Psoas muscle (tissue), 8 donors: ENCODE measurements around the gene COL5A1. TPM values are rescaled to one million over a fixed set of nuclear protein-coding genes. Genes with fewer than 3 reads are reported as not detected.

Source experiments
- ATAC-seq, 4 donors: fragments of 200-7000 bp; cut with Tn5 transposase; one replicate each; pipeline ENCODE4 v1.9.1; 2020; ENCODE audit warnings: moderate library complexity in 3 of 4, mild to moderate bottlenecking in 2 of 4
- DNase-seq, 2 donors: peaks; one replicate each; pipeline ENCODE4 v3.0.0-alpha.2; 2020
- H3K27ac ChIP-seq: fragments of 200-600 bp; one replicate; pipeline ENCODE4 v1.8.0; 2022
- H3K27me3 ChIP-seq, 3 donors: fragments of 200-600 bp in 1 of 3; one replicate each; pipeline versions ENCODE4 v1.6.1 to v1.8.0; 2013 to 2022; ENCODE audit warnings: low read length in 2 of 3, mild to moderate bottlenecking in 2 of 3, moderate library complexity in 1 of 3; ENCODE audit not compliant: insufficient read depth in 3 of 3
- H3K36me3 ChIP-seq, 2 donors: fragments of 200-600 bp in 1 of 2; one replicate each; pipeline versions ENCODE4 v1.6.1 to v1.8.0; 2013 to 2022; ENCODE audit warnings: low read depth in 1 of 2, mild to moderate bottlenecking in 1 of 2, moderate library complexity in 1 of 2; ENCODE audit not compliant: insufficient read depth in 1 of 2
- H3K4me1 ChIP-seq: fragments of 200-600 bp; one replicate; pipeline ENCODE4 v1.8.0; 2022
- H3K4me3 ChIP-seq: fragments of 200-600 bp; one replicate; pipeline ENCODE4 v1.8.0; 2022; ENCODE audit warnings: mild to moderate bottlenecking
- H3K9me3 ChIP-seq: fragments of 200-600 bp; one replicate; pipeline ENCODE4 v1.8.0; 2022
- WGBS, 3 donors: extraction: QIAGEN DNeasy Blood & Tissue Kit; methylation state at CpG; one replicate each; pipeline versions ENCODE4 v1.1.6 to v1.1.7; 2013; 5-methylcytosine and 5-hydroxymethylcytosine counted together
- intact Hi-C, 2 donors: fragments of 100-400 bp; cut with DNase I; formaldehyde crosslinking; loops; one replicate each; pipeline versions ENCODE4 v1.11.0 to v1.14.2; 2022
- polyA plus RNA-seq, 3 donors: library from polyadenylated mRNA; stranded (reverse); fragments of 200-250 nt; gene quantifications; one replicate each; pipeline ENCODE4 v1.2.3, GENCODE V29; 2013
- total RNA-seq, 4 donors: library from RNA; stranded (reverse); fragmentation: NEBNext Ultra II Directional in 2 of 4; extraction: Animal tissue kit (Norgen Biotek cat#: 25700) in 2 of 4; gene quantifications; one replicate each; pipeline versions ENCODE4 v1.2.1 to v1.2.4, GENCODE V29; 2021 to 2023
- TF ChIP-seq, protein P1 (sequence below): fragments of 200-600 bp; IDR thresholded peaks from one replicate; pipeline ENCODE4 v1.8.0; 2022; ENCODE audit warnings: antibody characterized with exemption
- donor health status: healthy with polysubstance abuse.
- donor health status: DM: no; HTN: no; CAD: no; lungs with moderate emphysema.
- donor health status: Bipolar disorder and iron deficiency.
- donor health status: healthy.
- donor health status: DM: yes; HTN: yes; CAD: no.
- donor health status: DM: no; HTN: no; CAD: no.
- donor health status: DM: no; HTN: no; CAD: no.
- donor health status: DM: yes; HTN: yes; CAD: no.

Gene COL5A1
- total and polyA plus RNA-seq, 7 donors = 1.7 to 11.3 (median 3.4) TPM

DNA sequence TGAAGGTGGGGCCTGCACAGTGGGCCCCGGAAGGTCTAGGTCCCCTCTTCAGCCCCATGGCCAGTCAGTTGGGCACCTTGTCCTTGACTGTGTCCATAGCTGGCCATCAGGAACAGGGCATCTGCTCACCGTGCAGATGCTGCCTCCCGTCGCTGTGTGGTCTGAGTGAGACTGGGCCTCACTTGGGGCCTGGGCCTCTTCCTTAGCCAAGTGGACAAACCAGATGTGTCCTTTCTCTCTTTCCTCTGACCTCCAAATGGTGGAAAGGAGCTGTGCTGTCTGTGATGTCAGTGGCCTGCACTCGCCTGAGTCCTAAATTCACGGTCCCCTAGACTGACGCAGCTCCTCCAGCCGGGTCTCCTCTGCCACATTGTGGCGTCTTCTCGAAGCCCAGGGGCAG is 114.5 kb downstream of the COL5A1 start:
- Histone ChIP-seq H3K9me3 (no peaks in the 10 kb centered on the region), H3K4me1 (no peaks in the 10 kb centered on the region), H3K27ac (no peak overlapping the region), H3K36me3 (no peaks in the 10 kb centered on the region), H3K27me3 (peaks cover 0 to 50% (median 7%) of the 10 kb centered on the region in 3 donors), H3K4me3 (no peak overlapping the region)
- TF ChIP-seq, protein P1, sequence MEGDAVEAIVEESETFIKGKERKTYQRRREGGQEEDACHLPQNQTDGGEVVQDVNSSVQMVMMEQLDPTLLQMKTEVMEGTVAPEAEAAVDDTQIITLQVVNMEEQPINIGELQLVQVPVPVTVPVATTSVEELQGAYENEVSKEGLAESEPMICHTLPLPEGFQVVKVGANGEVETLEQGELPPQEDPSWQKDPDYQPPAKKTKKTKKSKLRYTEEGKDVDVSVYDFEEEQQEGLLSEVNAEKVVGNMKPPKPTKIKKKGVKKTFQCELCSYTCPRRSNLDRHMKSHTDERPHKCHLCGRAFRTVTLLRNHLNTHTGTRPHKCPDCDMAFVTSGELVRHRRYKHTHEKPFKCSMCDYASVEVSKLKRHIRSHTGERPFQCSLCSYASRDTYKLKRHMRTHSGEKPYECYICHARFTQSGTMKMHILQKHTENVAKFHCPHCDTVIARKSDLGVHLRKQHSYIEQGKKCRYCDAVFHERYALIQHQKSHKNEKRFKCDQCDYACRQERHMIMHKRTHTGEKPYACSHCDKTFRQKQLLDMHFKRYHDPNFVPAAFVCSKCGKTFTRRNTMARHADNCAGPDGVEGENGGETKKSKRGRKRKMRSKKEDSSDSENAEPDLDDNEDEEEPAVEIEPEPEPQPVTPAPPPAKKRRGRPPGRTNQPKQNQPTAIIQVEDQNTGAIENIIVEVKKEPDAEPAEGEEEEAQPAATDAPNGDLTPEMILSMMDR = no peak
- ATAC-seq (no peak), DNase-seq (no peak)
- WGBS, 3 donors = 63 to 74% (median 63%) methylated on average over 10 of the region's 10 CpGs
- intact Hi-C loops = no loop called here

DNA sequence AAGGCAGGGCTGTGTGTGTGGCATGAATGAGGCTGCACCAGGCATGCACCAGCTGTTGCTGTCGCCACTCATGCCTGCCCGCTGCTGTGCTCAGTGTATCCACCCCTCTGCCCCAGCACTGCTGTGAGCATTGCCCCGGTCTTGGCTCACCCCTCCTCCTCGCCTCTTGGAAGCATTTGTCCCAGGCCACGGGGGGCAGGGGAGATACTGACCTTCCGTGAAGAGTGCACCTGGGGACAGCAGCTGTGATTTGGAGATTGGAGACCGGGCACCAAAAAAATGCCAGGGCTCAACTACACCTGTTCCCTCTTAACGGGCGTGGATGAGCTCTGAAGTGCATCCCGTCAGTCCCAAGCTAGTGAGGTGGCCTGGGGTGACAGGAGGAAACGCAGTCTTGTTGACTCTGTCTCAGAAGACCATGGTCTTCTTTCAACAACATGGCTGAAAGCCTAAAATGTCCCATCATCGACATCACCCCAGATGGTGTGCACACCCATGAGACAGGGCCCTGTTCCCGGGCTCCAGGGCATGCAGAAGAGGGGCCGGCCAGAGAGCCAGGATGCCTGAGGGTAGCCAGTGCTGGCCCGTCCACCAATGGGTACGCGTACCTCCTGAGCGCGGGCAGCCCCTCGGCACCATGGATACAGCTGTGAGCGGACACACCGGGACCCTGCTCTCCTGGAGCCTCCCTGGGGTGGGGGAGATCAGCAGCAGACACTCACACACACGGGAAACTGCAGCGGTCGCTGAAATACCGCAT is 115.8 kb downstream of the COL5A1 start:
- TF ChIP-seq, protein P1 = no peak
- no peaks in the 10 kb centered on the region for H3K4me1 ChIP-seq
- no peak overlapping the region for H3K4me3 ChIP-seq
- 41 to 62% (median 47%) methylated on average over 26 of the region's 26 CpGs for WGBS, 3 donors
- ATAC-seq (no peak), DNase-seq (no peak)
- H3K9me3 ChIP-seq = no peaks in the 10 kb centered on the region
- no peak overlapping the region for H3K27ac ChIP-seq
- H3K36me3 ChIP-seq = no peaks in the 10 kb centered on the region
- peaks cover 0 to 46% (median 7%) of the 10 kb centered on the region in 3 donors for H3K27me3 ChIP-seq
- intact Hi-C loops = no loop called here

DNA sequence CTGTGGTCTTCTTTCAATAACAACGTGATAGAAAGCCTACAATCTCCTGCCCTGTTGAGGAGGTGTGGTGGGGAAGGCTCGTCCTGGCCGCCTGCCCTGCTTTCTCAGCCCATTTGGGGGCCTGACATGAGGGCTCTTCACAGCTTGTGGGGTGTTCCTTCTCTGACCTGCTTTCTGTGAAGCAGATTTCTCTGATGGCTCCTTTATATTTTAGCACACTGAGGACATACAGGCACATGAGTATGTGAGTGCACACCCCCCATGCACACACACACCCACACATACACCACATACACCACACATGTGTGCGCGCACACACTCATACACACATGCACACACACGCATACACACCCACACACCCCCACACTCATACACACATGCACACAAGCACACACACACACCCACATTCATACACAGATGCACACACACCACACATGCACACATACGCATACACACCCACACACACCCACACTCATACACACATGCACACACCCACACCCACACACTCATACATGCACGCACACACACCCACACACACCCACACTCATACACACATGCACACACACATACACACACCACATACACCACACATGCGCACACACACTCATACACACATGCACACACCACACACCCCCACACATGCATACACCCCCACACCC is 117.5 kb downstream of the COL5A1 start:
- ATAC-seq (no peak), DNase-seq (no peak)
- Histone ChIP-seq H3K4me1 (no peaks in the 10 kb centered on the region), H3K27ac (no peak overlapping the region), H3K27me3 (peaks cover 0 to 40% (median 3%) of the 10 kb centered on the region in 3 donors), H3K9me3 (no peaks in the 10 kb centered on the region), H3K36me3 (no peaks in the 10 kb centered on the region), H3K4me3 (no peak overlapping the region)
- intact Hi-C loops = no loop called here
- TF ChIP-seq, protein P1 = no peak
- WGBS, 3 donors = 77 to 88% (median 85%) methylated on average over 9 of the region's 9 CpGs

DNA sequence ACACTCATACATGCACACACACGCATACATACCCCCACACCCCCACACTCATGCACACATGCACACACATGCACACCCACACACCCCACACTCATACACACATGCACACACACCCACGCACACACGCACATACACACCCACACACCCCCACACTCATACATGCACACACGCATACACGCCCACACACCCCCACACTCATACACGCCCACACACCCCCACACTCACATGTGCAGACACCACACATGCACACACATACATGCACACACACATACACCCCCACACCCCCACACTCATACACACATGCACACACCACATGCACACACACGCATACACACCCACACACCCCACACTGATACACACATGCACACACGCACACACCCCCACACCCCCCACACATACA is 118.3 kb downstream of the COL5A1 start:
- no peaks in the 10 kb centered on the region for H3K9me3 ChIP-seq
- ATAC-seq (no peak), DNase-seq (no peak)
- TF ChIP-seq, protein P1 = no peak
- H3K27me3 ChIP-seq = peaks cover 0 to 32% (median 3%) of the 10 kb centered on the region in 3 donors
- WGBS, 3 donors = 92 to 97% (median 94%) methylated on average over 8 of the region's 8 CpGs
- no peaks in the 10 kb centered on the region for H3K4me1 ChIP-seq
- intact Hi-C loops = no loop called here
- no peak overlapping the region for H3K4me3 ChIP-seq
- H3K27ac ChIP-seq = no peak overlapping the region
- no peaks in the 10 kb centered on the region for H3K36me3 ChIP-seq
